ENCODE data around the gene GSK3A.

GSK3A gene

GRCh38 chr19:42219812-42220750, 22.3 kb downstream of the GSK3A start, which contains the start of gene ZNF526:
Gene ZNF526 (plus strand): TSS chr19:42220312. CDS start chr19:42224404, 4,092 bp downstream.
- TF ChIP-seq, protein P1, sequence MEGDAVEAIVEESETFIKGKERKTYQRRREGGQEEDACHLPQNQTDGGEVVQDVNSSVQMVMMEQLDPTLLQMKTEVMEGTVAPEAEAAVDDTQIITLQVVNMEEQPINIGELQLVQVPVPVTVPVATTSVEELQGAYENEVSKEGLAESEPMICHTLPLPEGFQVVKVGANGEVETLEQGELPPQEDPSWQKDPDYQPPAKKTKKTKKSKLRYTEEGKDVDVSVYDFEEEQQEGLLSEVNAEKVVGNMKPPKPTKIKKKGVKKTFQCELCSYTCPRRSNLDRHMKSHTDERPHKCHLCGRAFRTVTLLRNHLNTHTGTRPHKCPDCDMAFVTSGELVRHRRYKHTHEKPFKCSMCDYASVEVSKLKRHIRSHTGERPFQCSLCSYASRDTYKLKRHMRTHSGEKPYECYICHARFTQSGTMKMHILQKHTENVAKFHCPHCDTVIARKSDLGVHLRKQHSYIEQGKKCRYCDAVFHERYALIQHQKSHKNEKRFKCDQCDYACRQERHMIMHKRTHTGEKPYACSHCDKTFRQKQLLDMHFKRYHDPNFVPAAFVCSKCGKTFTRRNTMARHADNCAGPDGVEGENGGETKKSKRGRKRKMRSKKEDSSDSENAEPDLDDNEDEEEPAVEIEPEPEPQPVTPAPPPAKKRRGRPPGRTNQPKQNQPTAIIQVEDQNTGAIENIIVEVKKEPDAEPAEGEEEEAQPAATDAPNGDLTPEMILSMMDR (IDR thresholded peaks at IDR 0.05; ENCODE audit: insufficient read depth, missing control alignments), result peak; percentile 26
- DNase-seq (ENCODE audit: insufficient read length, low spot score) (peak; percentile 100), FAIRE-seq (no peak)

- DNase-seq (ENCODE audit: insufficient read length, low spot score) (peak; percentile 84), FAIRE-seq (no peak)
- TF ChIP-seq, protein P1 (IDR thresholded peaks at IDR 0.05; ENCODE audit: insufficient read depth, missing control alignments), result no peak
Observed at GRCh38 chr19:42217520-42218437, 24.6 kb downstream of the GSK3A start, which contains the start of gene DEDD2. Gene DEDD2 (minus strand): TSS chr19:42217677. CDS start chr19:42217007, 670 bp downstream.

- TF ChIP-seq, protein P1 (IDR thresholded peaks at IDR 0.05; ENCODE audit: insufficient read depth, missing control alignments), result no peak
- DNase-seq (ENCODE audit: insufficient read length, low spot score) (no peak), FAIRE-seq (no peak)
Observed at GRCh38 chr19:42216653-42217519, 25.5 kb downstream of the GSK3A start.

GRCh38 chr19:42214810-42215485, 27.5 kb downstream of the GSK3A start:
- FAIRE-seq, result no peak
- TF ChIP-seq, protein P1 (IDR thresholded peaks at IDR 0.05; ENCODE audit: insufficient read depth, missing control alignments), result no peak

DNA sequence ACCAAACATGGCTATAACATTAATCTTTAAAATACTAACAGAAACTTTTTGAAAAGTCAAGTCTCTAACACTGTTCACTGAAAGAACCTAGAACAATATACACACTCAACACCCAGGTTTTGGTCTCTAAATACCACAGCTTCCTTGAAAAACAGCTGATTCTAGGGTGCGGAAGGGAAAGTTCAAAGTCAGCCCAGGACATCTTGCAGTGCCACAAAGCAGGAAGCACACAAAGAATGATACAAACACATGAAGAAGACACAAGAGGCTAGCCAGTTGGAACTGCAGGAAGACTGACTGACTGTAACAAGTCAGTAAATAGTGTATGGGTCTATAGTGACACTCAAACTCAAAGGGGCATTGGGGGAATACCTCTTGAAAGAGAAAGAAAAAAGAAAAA, 29.5 kb downstream of the GSK3A start:
- TF ChIP-seq, protein P1 (IDR thresholded peaks at IDR 0.05; ENCODE audit: insufficient read depth, missing control alignments), result no peak
- FAIRE-seq, result no peak
- DNase-seq (ENCODE audit: insufficient read length, low spot score), result no peak

More at GRCh38 chr19:42214810-42215485, 27.5 kb downstream of the GSK3A start:
- no peak for DNase-seq (ENCODE audit: insufficient read length, low spot score)

GRCh38 chr19:42208612-42209011, 33.8 kb downstream of the GSK3A start:
- DNase-seq (ENCODE audit: insufficient read length, low spot score) (no peak), FAIRE-seq (no peak)

More at GRCh38 chr19:42208612-42209011, 33.8 kb downstream of the GSK3A start:
- TF ChIP-seq, protein P1 (IDR thresholded peaks at IDR 0.05; ENCODE audit: insufficient read depth, missing control alignments), result no peak

Measured in D721Med (cell line).